WTC11 (cell line): ENCODE measurements around the gene GRIN2A.

ENCODE experiments used
- SMAD4 ChIP-seq: sonication (generic); formaldehyde crosslinking; IDR thresholded peaks from 2 replicates; pipeline ENCODE4 v1.8.0; 2022; ENCODE audit warnings: mild to moderate bottlenecking, missing genetic modification reagents
- TF ChIP-seq, protein P1 (sequence below): fragments of 200-600 bp; IDR thresholded peaks from 2 replicates; pipeline ENCODE4 v1.8.0; 2022; ENCODE audit warnings: antibody characterized with exemption

DNA sequence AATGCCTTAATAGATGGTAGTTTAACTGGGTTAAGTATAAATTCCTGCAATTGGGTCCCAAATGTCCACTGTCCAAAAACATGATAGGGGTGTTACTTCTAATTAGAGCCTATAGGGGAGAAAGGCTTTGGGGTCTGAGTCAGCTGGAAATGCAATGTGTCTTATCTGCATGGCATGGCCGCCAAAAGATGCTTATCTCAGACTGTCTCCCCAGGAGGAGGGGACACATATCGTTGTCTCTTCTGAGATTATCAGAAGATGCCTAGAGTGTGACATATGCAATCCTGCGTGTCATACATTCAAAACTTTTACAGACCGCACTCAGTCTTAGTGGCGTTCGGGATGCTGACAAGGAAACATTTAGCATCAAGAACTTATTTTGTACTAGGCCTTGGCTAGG lies 442.9 kb downstream of the GRIN2A start:
- TF ChIP-seq SMAD4 (CRISPR knock-in tag), result no peak
- TF ChIP-seq, protein P1, sequence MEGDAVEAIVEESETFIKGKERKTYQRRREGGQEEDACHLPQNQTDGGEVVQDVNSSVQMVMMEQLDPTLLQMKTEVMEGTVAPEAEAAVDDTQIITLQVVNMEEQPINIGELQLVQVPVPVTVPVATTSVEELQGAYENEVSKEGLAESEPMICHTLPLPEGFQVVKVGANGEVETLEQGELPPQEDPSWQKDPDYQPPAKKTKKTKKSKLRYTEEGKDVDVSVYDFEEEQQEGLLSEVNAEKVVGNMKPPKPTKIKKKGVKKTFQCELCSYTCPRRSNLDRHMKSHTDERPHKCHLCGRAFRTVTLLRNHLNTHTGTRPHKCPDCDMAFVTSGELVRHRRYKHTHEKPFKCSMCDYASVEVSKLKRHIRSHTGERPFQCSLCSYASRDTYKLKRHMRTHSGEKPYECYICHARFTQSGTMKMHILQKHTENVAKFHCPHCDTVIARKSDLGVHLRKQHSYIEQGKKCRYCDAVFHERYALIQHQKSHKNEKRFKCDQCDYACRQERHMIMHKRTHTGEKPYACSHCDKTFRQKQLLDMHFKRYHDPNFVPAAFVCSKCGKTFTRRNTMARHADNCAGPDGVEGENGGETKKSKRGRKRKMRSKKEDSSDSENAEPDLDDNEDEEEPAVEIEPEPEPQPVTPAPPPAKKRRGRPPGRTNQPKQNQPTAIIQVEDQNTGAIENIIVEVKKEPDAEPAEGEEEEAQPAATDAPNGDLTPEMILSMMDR, result no peak
